Activated T-cell treated with anti-CD3 and anti-CD28 coated beads, Interleukin-2, amount 50 U/mL, for 72 hours (primary cell): ENCODE measurements around the gene FADS6. TPM values are rescaled to one million over a fixed set of nuclear protein-coding genes. Genes with fewer than 3 reads are reported as not detected.

Experiments used
- ATAC-seq, 2 donors: fragments of 150-1000 bp; cut with Tn5 transposase; replicated peaks in 1 of 2; 2 replicates each; pipeline ENCODE4 v1.10.0; 2021; ENCODE audit warnings: moderate library complexity in 2 of 2, mild to moderate bottlenecking in 1 of 2
- DNase-seq, 2 donors: peaks; one replicate each; pipeline ENCODE4 v3.0.0; 2021 to 2022; ENCODE audit warnings: mixed read lengths in 1 of 2
- H3K27ac Mint-ChIP-seq: one replicate; pipeline ENCODE4 v1.8.0; 2022; ENCODE audit warnings: mild to moderate bottlenecking, moderate library complexity, mixed read lengths
- H3K27me3 Mint-ChIP-seq: one replicate; pipeline ENCODE4 v1.8.0; 2022; ENCODE audit warnings: low read depth, mixed read lengths
- H3K36me3 Mint-ChIP-seq, 2 donors: one replicate each; pipeline ENCODE4 v1.8.0; 2022; ENCODE audit warnings: mixed read lengths in 2 of 2, mild to moderate bottlenecking in 1 of 2; ENCODE audit not compliant: insufficient read depth in 2 of 2
- H3K4me1 Mint-ChIP-seq: one replicate; pipeline ENCODE4 v1.8.0; 2022; ENCODE audit warnings: low read depth, mixed read lengths
- H3K4me3 Mint-ChIP-seq, 2 donors: one replicate each; pipeline ENCODE4 v1.8.0; 2022; ENCODE audit warnings: mild to moderate bottlenecking in 2 of 2, mixed read lengths in 2 of 2, moderate library complexity in 2 of 2
- H3K9me3 Mint-ChIP-seq, 2 donors: one replicate each; pipeline ENCODE4 v1.8.0; 2022; ENCODE audit warnings: mixed read lengths in 2 of 2
- total RNA-seq, 2 donors: library from RNA; stranded (reverse); gene quantifications; one replicate each; pipeline ENCODE4 v1.2.3, GENCODE V29; 2022

FADS6 gene
- total RNA-seq, 2 donors from 2014 or later, result not detected

DNA sequence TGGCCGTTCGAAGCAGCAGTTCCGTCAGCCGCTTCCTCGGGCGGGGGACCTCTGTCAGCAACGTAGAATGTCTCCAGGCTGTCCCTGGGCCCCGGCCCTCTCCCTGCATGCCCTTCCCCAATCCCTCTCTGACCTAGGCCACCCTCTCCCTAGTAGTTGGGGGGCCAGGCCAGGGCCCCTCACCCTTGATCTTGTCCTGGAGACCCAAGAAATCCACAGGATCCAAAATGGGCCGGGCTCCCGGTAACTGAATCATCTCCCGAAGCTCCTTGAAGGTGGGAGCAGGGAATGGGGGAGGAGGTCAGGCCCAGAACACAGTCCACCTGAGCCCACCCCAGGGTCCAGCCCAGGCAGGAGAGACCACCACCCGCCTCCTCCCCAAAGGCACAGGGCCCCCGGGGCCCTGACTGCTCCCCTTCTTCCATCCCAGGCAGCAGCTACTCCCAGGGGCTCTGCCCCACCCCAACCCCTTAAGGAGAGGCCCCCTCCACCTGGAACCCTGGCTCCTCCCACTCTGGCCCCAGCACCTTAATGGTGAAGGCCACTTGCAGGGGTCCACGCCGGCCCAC is 29.1 kb downstream of the FADS6 start:
- Mint-ChIP-seq H3K9me3 (no peaks in the 10 kb centered on the region), H3K4me3 (no peak overlapping the region), H3K27ac (no peak overlapping the region), H3K36me3 (peaks cover 0 to 4% of the 10 kb centered on the region in 2 donors), H3K27me3 (peaks cover 8% of the 10 kb centered on the region), H3K4me1 (peaks cover 15% of the 10 kb centered on the region)
- no peak for ATAC-seq
- no peak for DNase-seq

DNA sequence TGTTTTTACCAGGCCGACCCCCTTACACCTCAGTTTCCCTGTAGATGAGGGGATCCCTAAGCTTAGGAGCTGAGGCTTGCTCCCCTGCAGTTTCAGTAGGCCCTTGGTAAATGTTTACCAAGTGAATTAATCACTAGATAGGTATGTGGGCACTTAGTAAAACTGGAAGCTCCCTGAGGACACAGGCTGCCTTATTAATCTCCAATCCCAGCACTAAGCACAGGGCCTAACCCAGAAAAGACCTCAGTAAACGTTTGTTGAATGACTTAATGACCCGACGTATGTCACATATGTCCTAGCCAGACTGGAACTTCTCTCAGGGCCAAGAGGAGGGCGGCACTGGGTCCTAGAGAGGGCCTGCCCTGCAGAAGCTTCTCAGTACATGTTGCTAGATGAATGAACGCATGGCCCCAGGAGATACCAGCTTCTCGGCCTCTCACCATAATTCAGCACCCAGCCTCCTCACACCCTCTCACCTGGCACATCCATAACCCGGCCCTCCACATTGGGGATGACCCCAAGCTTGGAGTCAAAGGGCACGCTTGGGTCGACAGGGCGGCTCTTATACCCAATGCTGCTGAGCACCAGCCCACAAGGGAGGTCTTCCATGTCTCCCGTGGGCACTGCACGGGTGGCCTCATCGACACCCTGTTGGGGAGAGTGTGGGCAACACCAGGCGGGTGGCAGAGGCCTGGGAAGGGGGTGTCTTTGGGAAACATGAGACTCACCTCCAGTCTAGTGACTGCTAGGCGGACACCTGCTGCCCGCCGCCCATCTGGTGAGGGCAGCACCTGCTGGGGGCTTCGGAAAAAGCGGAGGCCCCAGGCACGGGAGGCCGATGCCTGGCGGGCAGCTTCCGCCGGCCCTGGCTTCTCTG is 29.8 kb downstream of the FADS6 start:
- Mint-ChIP-seq H3K4me1 (peaks cover 13% of the 10 kb centered on the region), H3K9me3 (no peaks in the 10 kb centered on the region), H3K36me3 (peaks cover 0 to 4% of the 10 kb centered on the region in 2 donors), H3K4me3 (no peak overlapping the region), H3K27me3 (peaks cover 15% of the 10 kb centered on the region), H3K27ac (no peak overlapping the region)
- DNase-seq (no peak), ATAC-seq (no peak)

DNA sequence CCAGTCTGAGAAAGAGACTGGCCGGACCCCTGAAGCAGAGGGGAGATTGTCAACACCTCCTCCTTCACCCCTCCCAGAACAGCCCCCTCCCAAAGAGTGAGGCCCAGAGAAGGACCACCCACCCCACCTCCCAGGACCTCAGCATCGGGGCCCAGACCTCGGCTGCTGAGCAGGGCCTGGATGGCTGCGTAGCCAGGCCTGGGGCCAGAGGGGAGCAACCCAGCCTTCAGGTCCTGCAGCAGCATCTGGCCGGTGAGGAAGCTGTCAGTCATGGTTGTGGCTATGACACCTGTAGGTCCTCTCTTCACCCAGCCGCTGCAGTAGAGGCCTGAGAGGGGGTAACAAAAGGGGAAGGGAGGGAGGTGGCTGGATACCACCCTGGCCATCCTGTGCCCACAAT is 30.5 kb downstream of the FADS6 start:
- no peaks in the 10 kb centered on the region for H3K9me3 Mint-ChIP-seq
- DNase-seq (no peak), ATAC-seq (no peak)
- H3K4me1 Mint-ChIP-seq, result peaks cover 8% of the 10 kb centered on the region
- peaks cover 23% of the 10 kb centered on the region for H3K27me3 Mint-ChIP-seq
- H3K27ac Mint-ChIP-seq, result no peak overlapping the region
- H3K4me3 Mint-ChIP-seq, result no peak overlapping the region
- peaks cover 0 to 4% of the 10 kb centered on the region in 2 donors for H3K36me3 Mint-ChIP-seq

DNA sequence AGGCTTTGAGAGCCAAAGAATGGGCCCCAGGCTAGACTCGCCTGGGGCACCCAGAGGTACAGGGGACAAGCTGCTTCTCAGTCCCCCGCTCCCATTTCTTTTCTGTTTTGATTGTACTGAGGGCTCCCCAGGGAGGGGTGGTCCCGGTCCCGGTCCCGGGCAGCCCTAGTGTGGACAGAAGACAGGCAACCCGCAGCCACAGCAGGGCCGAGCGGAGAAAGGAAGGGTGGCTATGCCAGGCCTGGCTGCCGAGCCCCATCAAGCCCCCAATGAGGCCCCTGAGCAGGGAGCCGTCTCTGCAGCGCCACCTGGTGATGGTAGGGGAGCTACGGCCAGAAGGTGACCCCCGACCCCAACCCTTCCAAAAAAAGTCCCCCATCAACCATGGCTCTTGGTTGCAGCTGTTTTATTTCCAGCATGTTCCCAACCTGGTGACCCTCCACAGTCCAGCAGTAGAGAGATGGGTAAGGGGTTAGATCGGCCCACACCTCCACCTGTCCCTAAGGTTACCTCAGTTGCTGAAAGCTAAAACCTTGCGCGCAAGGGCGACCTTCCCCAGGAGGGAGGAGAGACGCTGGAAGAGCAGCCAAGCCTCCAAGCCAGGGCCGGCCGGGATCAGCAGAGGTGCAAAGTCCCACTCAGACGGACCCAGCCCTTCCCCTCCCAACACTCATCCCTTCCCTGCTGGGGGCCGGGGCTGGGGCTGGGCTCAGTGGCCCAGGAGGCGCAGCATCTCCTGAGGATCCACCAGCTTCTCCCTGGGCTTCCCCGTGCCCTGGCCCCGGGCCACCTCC is 31.1 kb downstream of the FADS6 start:
- Mint-ChIP-seq H3K4me1 (peaks cover 8% of the 10 kb centered on the region), H3K9me3 (no peaks in the 10 kb centered on the region), H3K27me3 (peaks cover 29% of the 10 kb centered on the region), H3K4me3 (peak overlapping the region; percentile 47 to 54), H3K36me3 (peaks cover 0 to 4% of the 10 kb centered on the region in 2 donors), H3K27ac (no peak overlapping the region)
- peak; percentile 82 for DNase-seq
- ATAC-seq, result peak; percentile 57 to 70

DNA sequence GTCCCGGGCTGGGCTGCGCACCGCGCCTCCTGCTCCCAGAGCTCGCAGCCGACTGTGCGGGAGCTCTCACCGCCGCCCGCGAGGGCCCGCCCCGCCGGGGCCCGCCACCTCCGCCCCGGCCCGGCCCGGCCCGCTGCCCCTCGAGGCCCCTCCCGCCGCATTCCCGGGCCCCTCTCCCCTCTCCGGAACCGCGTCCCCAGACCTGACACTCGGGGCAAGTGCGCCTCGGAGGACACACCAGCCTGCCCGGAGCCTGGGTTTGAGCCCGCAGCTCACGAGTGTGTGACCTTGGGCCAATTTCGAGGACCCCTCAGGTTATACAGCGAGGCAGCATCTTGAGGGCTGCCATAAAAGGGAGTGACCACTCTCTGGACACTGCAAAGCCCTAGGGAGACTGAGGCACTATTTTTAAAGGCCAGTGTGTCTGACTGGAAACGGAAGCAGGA is 31.7 kb downstream of the FADS6 start:
- Mint-ChIP-seq H3K27me3 (peaks cover 35% of the 10 kb centered on the region), H3K4me1 (peaks cover 8% of the 10 kb centered on the region), H3K27ac (no peak overlapping the region), H3K4me3 (peak overlapping the region; percentile 47 to 54), H3K36me3 (peaks cover 0 to 4% of the 10 kb centered on the region in 2 donors), H3K9me3 (no peaks in the 10 kb centered on the region)
- ATAC-seq (peak in 1 of 2 donors; percentile 10), DNase-seq (no peak)

DNA sequence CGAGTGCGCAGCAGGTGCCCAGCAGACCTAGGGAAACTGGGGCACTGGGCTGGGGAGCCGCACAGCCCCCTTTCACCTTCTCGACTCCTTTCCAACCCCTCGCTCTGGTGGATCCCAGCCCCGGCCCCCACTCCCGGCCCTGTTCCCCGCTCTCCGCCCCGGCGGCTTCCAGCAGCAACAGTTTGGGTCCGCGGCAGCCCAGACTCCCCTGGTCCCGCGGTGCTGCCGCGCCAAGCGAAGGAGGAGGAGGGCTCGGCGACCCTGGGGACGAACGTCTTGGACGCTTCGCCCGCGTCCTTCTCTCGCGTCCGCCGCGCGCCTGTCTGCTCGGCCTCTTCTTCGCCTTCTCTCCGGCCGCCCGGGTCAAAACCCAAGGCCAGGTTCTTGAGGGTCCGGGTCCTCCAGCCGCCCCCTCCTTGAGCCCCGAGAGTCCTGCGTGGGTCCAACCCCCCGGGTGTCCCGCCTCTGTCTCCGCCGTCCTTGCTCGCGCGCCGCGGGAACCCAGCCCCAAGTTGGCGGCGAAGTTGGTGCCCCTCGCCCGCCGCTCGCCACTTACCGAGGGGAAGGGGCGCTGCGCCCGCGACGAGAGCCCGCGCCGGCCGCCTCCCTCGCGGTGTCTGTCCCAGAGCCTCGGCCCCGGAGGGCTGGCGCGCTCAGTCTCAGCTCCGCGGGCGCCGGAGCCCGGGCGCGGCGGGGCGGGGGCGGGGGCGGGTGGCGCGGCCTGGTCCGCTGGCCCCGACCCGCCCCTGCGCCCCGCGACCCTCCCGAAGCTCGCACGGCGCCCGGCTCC is 32.4 kb downstream of the FADS6 start:
- Mint-ChIP-seq H3K36me3 (peaks cover 0 to 4% of the 10 kb centered on the region in 2 donors), H3K9me3 (no peaks in the 10 kb centered on the region), H3K27ac (no peak overlapping the region), H3K27me3 (peaks cover 41% of the 10 kb centered on the region), H3K4me3 (peak overlapping the region; percentile 73), H3K4me1 (peaks cover 8% of the 10 kb centered on the region)
- DNase-seq (no peak), ATAC-seq (peak in 1 of 2 donors; percentile 1)

DNA sequence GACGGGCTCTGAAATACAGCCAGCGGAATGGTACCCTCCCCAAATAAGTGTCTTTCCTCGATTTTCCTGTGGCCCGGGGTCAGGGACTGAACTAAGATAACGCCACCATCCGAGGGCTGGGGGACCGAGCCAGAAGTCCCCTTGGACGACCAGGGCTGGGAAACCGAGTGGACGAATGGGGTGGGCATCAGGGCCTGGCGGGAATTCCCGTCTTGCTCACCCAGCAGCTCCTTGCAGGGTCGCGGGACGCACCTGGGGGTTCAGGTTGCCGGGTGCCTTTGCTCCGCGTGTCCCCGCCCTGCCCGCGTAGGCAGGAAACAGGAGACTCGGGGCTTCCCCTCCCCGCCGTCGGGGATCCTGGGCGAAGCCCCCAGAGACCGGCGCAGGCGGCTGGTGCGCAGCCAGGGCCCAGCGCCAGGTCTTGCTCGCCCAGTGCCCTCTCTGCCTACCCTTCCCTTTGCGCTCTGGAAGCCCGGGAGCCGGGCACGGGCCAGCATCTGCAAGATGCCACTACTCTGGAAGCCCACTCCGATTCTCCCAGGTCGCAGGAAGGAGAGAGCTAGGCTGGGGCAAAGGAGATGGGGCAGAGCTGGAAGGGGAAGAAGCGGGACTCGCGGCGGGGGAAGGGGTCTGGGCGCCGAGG is 33.1 kb downstream of the FADS6 start:
- Mint-ChIP-seq H3K4me3 (peak overlapping the region; percentile 73), H3K27me3 (peaks cover 48% of the 10 kb centered on the region)

DNA sequence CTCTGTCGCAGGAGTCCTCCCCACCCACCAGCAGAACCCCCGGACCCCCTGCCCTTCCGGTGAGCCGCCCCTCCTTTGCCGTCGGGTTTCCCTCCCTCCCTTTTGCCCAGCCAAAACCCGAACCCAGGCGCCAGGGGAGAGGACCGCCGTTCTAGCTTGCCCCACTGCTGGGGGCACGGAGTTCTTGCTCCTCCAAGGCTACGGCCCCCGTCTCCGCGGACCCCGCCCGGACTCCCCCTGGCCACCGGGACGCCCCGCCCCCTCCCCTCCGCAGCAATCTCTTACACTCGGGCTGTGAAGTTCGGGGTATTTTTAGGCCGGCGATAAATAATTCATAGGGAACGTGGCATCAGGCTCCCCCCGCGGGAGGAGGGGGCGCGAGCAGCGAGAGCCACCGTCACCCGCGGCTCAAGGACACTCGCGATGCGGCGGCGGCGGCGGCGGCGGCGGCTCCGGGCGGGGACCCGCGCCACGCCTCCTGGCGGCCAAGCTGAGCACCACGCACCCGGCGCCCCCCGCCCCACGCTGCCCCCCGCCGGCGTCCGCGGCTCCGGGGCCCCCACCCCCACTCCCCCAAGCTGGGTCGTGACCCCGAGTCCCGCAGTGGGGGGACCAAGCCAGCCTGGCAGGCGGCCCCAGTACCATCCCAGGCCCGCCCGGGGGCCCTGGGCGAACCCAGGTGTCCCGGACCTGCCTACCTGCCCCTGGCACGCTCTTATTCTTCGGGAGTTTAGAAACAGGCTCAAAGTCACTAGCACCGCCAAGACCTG is 33.8 kb downstream of the FADS6 start, which contains the start of gene GRIN2C:
Gene GRIN2C, minus strand, starts transcription at position 427 of the 770 bp plus-strand sequence. CDS start 4,793 bp downstream, outside the sequence.
- Mint-ChIP-seq H3K4me3 (peak within 1 kb of the TSS; percentile 73), H3K27ac (no peak within 1 kb of the TSS), H3K27me3 (peaks cover 55% of the 10 kb centered on the region), H3K9me3 (no peaks in the 10 kb centered on the region), H3K4me1 (peaks cover under 1% of the 10 kb centered on the region), H3K36me3 (peaks cover 0 to 4% of the 10 kb centered on the region in 2 donors)
- ATAC-seq (peak; percentile 28 to 35), DNase-seq (peak; percentile 51 to 58)

More for the DNA sequence above, 33.1 kb downstream of the FADS6 start:
- Mint-ChIP-seq H3K4me1 (peaks cover 7% of the 10 kb centered on the region), H3K27ac (no peak overlapping the region), H3K9me3 (no peaks in the 10 kb centered on the region), H3K36me3 (peaks cover 0 to 4% of the 10 kb centered on the region in 2 donors)
- ATAC-seq, result peak in 1 of 2 donors; percentile 7
- DNase-seq, result peak; percentile 30 to 31

DNA sequence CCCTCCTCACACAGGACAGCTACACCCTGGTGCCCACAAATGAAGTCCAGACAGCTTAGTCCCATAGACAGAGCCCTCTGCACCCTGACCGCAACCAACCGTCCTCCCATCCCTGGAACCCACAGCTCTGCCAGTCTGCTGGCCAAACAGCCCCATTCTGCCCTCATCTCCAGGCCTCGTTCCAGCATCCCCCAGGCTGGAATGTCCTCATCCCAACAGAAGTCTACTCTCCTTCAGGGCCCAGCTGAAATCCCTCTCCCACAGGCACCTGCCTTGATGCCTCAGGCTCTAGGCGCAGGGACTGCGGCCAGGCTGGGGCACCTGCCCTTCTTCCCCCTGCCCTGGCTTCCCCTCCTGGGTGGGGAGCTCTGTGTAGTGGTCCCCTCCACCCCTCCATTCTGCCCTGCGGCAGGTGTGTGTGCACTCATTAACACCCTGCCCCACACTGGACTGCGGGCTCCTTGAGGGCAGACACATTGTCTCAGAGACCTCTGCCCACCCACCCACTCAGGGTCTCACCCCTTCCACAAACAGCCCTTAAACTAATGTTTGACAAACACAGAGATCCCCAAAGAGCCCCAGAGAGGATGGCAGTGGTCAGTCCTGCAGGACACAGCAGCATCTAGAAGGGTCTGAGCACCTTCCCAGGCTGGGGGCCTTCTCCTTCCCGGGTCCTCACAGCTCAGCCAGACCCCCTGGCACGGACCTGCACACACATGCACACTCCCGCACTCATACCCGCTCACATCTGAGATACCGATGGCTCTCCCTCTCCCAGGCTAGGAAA is 34.6 kb downstream of the FADS6 start:
- Mint-ChIP-seq H3K27ac (no peak overlapping the region), H3K4me1 (no peaks in the 10 kb centered on the region), H3K27me3 (peaks cover 63% of the 10 kb centered on the region), H3K4me3 (peak overlapping the region; percentile 29 to 56), H3K36me3 (peaks cover 0 to 4% of the 10 kb centered on the region in 2 donors), H3K9me3 (no peaks in the 10 kb centered on the region)
- ATAC-seq (no peak), DNase-seq (no peak)

DNA sequence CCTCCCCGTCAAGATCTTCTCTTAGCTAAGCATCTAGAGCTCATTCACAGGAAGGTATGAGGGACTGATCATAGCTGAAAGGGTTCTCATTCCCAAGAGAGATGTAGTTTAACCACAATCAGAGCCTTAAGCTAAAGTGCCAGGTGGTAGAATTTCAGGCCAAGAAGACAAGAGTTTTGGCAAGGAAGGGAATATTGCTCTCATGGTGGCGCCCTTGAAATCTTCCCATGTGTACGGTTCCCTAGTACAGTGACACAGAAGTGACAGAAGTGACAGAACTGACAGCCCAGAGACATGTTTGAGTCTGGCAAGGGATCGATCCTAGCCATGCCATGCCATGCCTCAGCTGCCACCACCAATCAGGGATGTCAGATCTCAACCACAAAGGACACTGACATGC is 36.2 kb downstream of the FADS6 start:
- Mint-ChIP-seq H3K4me1 (peaks cover 9% of the 10 kb centered on the region), H3K36me3 (no peaks in the 10 kb centered on the region), H3K27ac (no peak overlapping the region), H3K9me3 (no peaks in the 10 kb centered on the region), H3K27me3 (peaks cover 75% of the 10 kb centered on the region), H3K4me3 (no peak overlapping the region)
- ATAC-seq (no peak), DNase-seq (no peak)

DNA sequence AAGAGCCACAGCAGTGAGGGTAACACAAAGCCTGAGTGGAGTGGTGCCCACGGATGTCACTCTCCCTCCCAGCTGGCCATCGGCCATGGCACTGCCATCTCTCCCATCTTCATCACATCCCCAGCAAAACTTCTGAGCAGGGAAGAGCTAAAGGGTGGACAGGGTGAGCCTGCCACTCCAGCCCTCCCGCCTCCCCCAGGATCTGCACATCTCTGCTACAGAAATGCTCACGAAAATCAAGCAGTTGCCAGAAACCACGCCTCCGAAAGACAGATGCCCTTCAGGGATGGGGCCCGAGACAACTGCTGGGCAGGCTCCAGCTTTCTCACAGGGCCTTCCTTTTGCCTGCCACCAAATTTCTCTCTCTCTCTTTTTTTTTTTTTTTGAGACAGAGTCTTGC is 37.3 kb downstream of the FADS6 start:
- Mint-ChIP-seq H3K4me1 (peaks cover 9% of the 10 kb centered on the region), H3K36me3 (no peaks in the 10 kb centered on the region), H3K27me3 (peaks cover 78% of the 10 kb centered on the region), H3K9me3 (no peaks in the 10 kb centered on the region), H3K4me3 (no peak overlapping the region), H3K27ac (no peak overlapping the region)
- no peak for ATAC-seq
- no peak for DNase-seq
